ENCODE measurements around the gene CMTM8.
A peak's percentile ranks its signal among the peaks of the same experiment; 100 is the strongest.

The CMTM8 gene

GRCh38 chr3:32237670-32238452 is 619 bp upstream of the CMTM8 start:
- no peak for ATAC-seq (replicated peaks; ENCODE audit: extremely low read depth, poor library complexity, severe bottlenecking)
- DNase-seq (ENCODE audit: low spot score in 2 of 2) = no peak
- Mint-ChIP-seq H3K36me3 (ENCODE audit: insufficient read depth) (peaks cover 3% of the 10 kb centered on the region), H3K4me1 (peaks cover 22% of the 10 kb centered on the region), H3K27me3 (peaks cover 19% of the 10 kb centered on the region), H3K4me3 (peak overlapping the region; percentile 82), H3K9me3 (no peaks in the 10 kb centered on the region), H3K27ac (ENCODE audit: low read depth) (peak overlapping the region; percentile 44)

GRCh38 chr3:32239307-32240158 is 1.1 kb downstream of the CMTM8 start:
- Mint-ChIP-seq H3K36me3 (ENCODE audit: insufficient read depth) (peaks cover 5% of the 10 kb centered on the region), H3K4me1 (peaks cover 22% of the 10 kb centered on the region), H3K9me3 (no peaks in the 10 kb centered on the region), H3K27me3 (peaks cover 19% of the 10 kb centered on the region), H3K4me3 (peak overlapping the region; percentile 82), H3K27ac (ENCODE audit: low read depth) (no peak overlapping the region)
- DNase-seq (ENCODE audit: low spot score in 2 of 2) (no peak), ATAC-seq (replicated peaks; ENCODE audit: extremely low read depth, poor library complexity, severe bottlenecking) (no peak)

- DNase-seq (ENCODE audit: low spot score in 2 of 2) (no peak), ATAC-seq (replicated peaks; ENCODE audit: extremely low read depth, poor library complexity, severe bottlenecking) (peak; percentile 45)
- no peaks in the 10 kb centered on the region for H3K9me3 Mint-ChIP-seq
Measured at GRCh38 chr3:32240159-32240545, 1.7 kb downstream of the CMTM8 start.

GRCh38 chr3:32241100-32241499 is 2.6 kb downstream of the CMTM8 start:
- ATAC-seq (replicated peaks; ENCODE audit: extremely low read depth, poor library complexity, severe bottlenecking) (no peak), DNase-seq (ENCODE audit: low spot score in 2 of 2) (no peak)
- peaks cover 19% of the 10 kb centered on the region for H3K27me3 Mint-ChIP-seq
- peaks cover 5% of the 10 kb centered on the region for H3K36me3 Mint-ChIP-seq (ENCODE audit: insufficient read depth)
- no peak overlapping the region for H3K4me3 Mint-ChIP-seq
- H3K27ac Mint-ChIP-seq (ENCODE audit: low read depth) = no peak overlapping the region
- no peaks in the 10 kb centered on the region for H3K9me3 Mint-ChIP-seq
- H3K4me1 Mint-ChIP-seq = peaks cover 28% of the 10 kb centered on the region

More at GRCh38 chr3:32240159-32240545, 1.7 kb downstream of the CMTM8 start:
- Mint-ChIP-seq H3K4me3 (peak overlapping the region; percentile 82), H3K27me3 (peaks cover 19% of the 10 kb centered on the region), H3K36me3 (ENCODE audit: insufficient read depth) (peaks cover 5% of the 10 kb centered on the region), H3K27ac (ENCODE audit: low read depth) (no peak overlapping the region), H3K4me1 (peaks cover 26% of the 10 kb centered on the region)

GRCh38 chr3:32243519-32243918 is 5.0 kb downstream of the CMTM8 start:
- no peak overlapping the region for H3K27ac Mint-ChIP-seq (ENCODE audit: low read depth)
- DNase-seq (ENCODE audit: low spot score in 2 of 2) (no peak), ATAC-seq (replicated peaks; ENCODE audit: extremely low read depth, poor library complexity, severe bottlenecking) (no peak)
- H3K27me3 Mint-ChIP-seq = peaks cover 11% of the 10 kb centered on the region
- no peak overlapping the region for H3K4me3 Mint-ChIP-seq
- H3K9me3 Mint-ChIP-seq = no peaks in the 10 kb centered on the region
- H3K36me3 Mint-ChIP-seq (ENCODE audit: insufficient read depth) = peaks cover 4% of the 10 kb centered on the region
- H3K4me1 Mint-ChIP-seq = peaks cover 26% of the 10 kb centered on the region

GRCh38 chr3:32245200-32245599 is 6.7 kb downstream of the CMTM8 start:
- DNase-seq (ENCODE audit: low spot score in 2 of 2) (no peak), ATAC-seq (replicated peaks; ENCODE audit: extremely low read depth, poor library complexity, severe bottlenecking) (no peak)
- peaks cover 2% of the 10 kb centered on the region for H3K36me3 Mint-ChIP-seq (ENCODE audit: insufficient read depth)
- peaks cover under 1% of the 10 kb centered on the region for H3K27me3 Mint-ChIP-seq
- H3K4me3 Mint-ChIP-seq = no peak overlapping the region
- peaks cover 13% of the 10 kb centered on the region for H3K4me1 Mint-ChIP-seq
- H3K9me3 Mint-ChIP-seq = no peaks in the 10 kb centered on the region
- H3K27ac Mint-ChIP-seq (ENCODE audit: low read depth) = no peak overlapping the region

- peaks cover 12% of the 10 kb centered on the region for H3K4me1 Mint-ChIP-seq
- ATAC-seq (replicated peaks; ENCODE audit: extremely low read depth, poor library complexity, severe bottlenecking) (no peak), DNase-seq (ENCODE audit: low spot score in 2 of 2) (no peak)
- peaks cover 2% of the 10 kb centered on the region for H3K36me3 Mint-ChIP-seq (ENCODE audit: insufficient read depth)
- H3K4me3 Mint-ChIP-seq = peak overlapping the region; percentile 0
- no peaks in the 10 kb centered on the region for H3K27me3 Mint-ChIP-seq
- peak overlapping the region; percentile 4 for H3K27ac Mint-ChIP-seq (ENCODE audit: low read depth)
- no peaks in the 10 kb centered on the region for H3K9me3 Mint-ChIP-seq
Measured at GRCh38 chr3:32246079-32246675, 7.7 kb downstream of the CMTM8 start.

- Mint-ChIP-seq H3K36me3 (ENCODE audit: insufficient read depth) (peaks cover 2% of the 10 kb centered on the region), H3K9me3 (no peaks in the 10 kb centered on the region), H3K27ac (ENCODE audit: low read depth) (no peak overlapping the region), H3K4me3 (no peak overlapping the region), H3K4me1 (peaks cover 12% of the 10 kb centered on the region), H3K27me3 (no peaks in the 10 kb centered on the region)
- ATAC-seq (replicated peaks; ENCODE audit: extremely low read depth, poor library complexity, severe bottlenecking) (no peak), DNase-seq (ENCODE audit: low spot score in 2 of 2) (no peak)
Measured at GRCh38 chr3:32249184-32249782, 10.8 kb downstream of the CMTM8 start.

GRCh38 chr3:32254268-32254667 is 15.8 kb downstream of the CMTM8 start:
- Mint-ChIP-seq H3K4me3 (no peak overlapping the region), H3K9me3 (no peaks in the 10 kb centered on the region), H3K27me3 (peaks cover 14% of the 10 kb centered on the region), H3K4me1 (peaks cover 9% of the 10 kb centered on the region), H3K27ac (ENCODE audit: low read depth) (no peak overlapping the region), H3K36me3 (ENCODE audit: insufficient read depth) (peaks cover 2% of the 10 kb centered on the region)
- no peak for DNase-seq (ENCODE audit: low spot score in 2 of 2)
- ATAC-seq (replicated peaks; ENCODE audit: extremely low read depth, poor library complexity, severe bottlenecking) = no peak

- Mint-ChIP-seq H3K4me3 (no peak overlapping the region), H3K27me3 (peaks cover 14% of the 10 kb centered on the region), H3K36me3 (ENCODE audit: insufficient read depth) (peaks cover 2% of the 10 kb centered on the region), H3K9me3 (no peaks in the 10 kb centered on the region), H3K4me1 (peaks cover 9% of the 10 kb centered on the region), H3K27ac (ENCODE audit: low read depth) (no peak overlapping the region)
- ATAC-seq (replicated peaks; ENCODE audit: extremely low read depth, poor library complexity, severe bottlenecking) = no peak
- DNase-seq (ENCODE audit: low spot score in 2 of 2) = no peak
Measured at GRCh38 chr3:32255345-32255744, 16.9 kb downstream of the CMTM8 start.

GRCh38 chr3:32256206-32256605 is 17.7 kb downstream of the CMTM8 start:
- H3K27ac Mint-ChIP-seq (ENCODE audit: low read depth) = no peak overlapping the region

GRCh38 chr3:32257042-32257441 is 18.6 kb downstream of the CMTM8 start:
- no peak for ATAC-seq (replicated peaks; ENCODE audit: extremely low read depth, poor library complexity, severe bottlenecking)
- Mint-ChIP-seq H3K27ac (ENCODE audit: low read depth) (no peak overlapping the region), H3K27me3 (peaks cover 14% of the 10 kb centered on the region), H3K9me3 (no peaks in the 10 kb centered on the region), H3K4me1 (peaks cover 9% of the 10 kb centered on the region), H3K4me3 (no peak overlapping the region), H3K36me3 (ENCODE audit: insufficient read depth) (peaks cover 2% of the 10 kb centered on the region)
- DNase-seq (ENCODE audit: low spot score in 2 of 2) = no peak

More at GRCh38 chr3:32256206-32256605, 17.7 kb downstream of the CMTM8 start:
- peaks cover 14% of the 10 kb centered on the region for H3K27me3 Mint-ChIP-seq
- peaks cover 2% of the 10 kb centered on the region for H3K36me3 Mint-ChIP-seq (ENCODE audit: insufficient read depth)
- ATAC-seq (replicated peaks; ENCODE audit: extremely low read depth, poor library complexity, severe bottlenecking) (no peak), DNase-seq (ENCODE audit: low spot score in 2 of 2) (no peak)
- no peaks in the 10 kb centered on the region for H3K9me3 Mint-ChIP-seq
- H3K4me1 Mint-ChIP-seq = peaks cover 9% of the 10 kb centered on the region
- H3K4me3 Mint-ChIP-seq = no peak overlapping the region

Data from central memory CD8-positive, alpha-beta T cell (primary cell).